CD4-positive, alpha-beta T cell treated with Interleukin-2 at 100 ng/mL for 4 hours (primary cell): ENCODE measurements around the gene TMEM108.

ENCODE experiments used
- DNase-seq: peaks from one replicate; pipeline ENCODE4 v3.0.0-alpha.2; 2020; ENCODE audit warnings: low spot score

TMEM108 gene

GRCh38 chr3:133162670-133163305 lies 124.6 kb downstream of the TMEM108 start:
- no peak for DNase-seq

GRCh38 chr3:133167340-133168024 lies 129.3 kb downstream of the TMEM108 start:
- DNase-seq, result no peak

GRCh38 chr3:133168025-133168401 lies 129.8 kb downstream of the TMEM108 start:
- DNase-seq, result no peak

GRCh38 chr3:133169331-133170068 lies 131.3 kb downstream of the TMEM108 start:
- no peak for DNase-seq

GRCh38 chr3:133171831-133172230 lies 133.6 kb downstream of the TMEM108 start:
- DNase-seq, result no peak

- no peak for DNase-seq
Measured at GRCh38 chr3:133181392-133182150, 143.4 kb downstream of the TMEM108 start.

- DNase-seq, result no peak
Measured at GRCh38 chr3:133187870-133188379, 149.7 kb downstream of the TMEM108 start.

- DNase-seq, result no peak
Measured at GRCh38 chr3:133188996-133189395, 150.8 kb downstream of the TMEM108 start.

- no peak for DNase-seq
Measured at GRCh38 chr3:133189893-133190292, 151.7 kb downstream of the TMEM108 start.

- no peak for DNase-seq
Measured at GRCh38 chr3:133191818-133192217, 153.6 kb downstream of the TMEM108 start.

- no peak for DNase-seq
Measured at GRCh38 chr3:133192363-133192945, 154.3 kb downstream of the TMEM108 start.

- no peak for DNase-seq
Measured at GRCh38 chr3:133192967-133193366, 154.8 kb downstream of the TMEM108 start.

GRCh38 chr3:133196527-133196926 lies 158.3 kb downstream of the TMEM108 start:
- DNase-seq, result no peak

GRCh38 chr3:133197619-133198018 lies 159.4 kb downstream of the TMEM108 start:
- no peak for DNase-seq

- no peak for DNase-seq
Measured at GRCh38 chr3:133206921-133207320, 168.7 kb downstream of the TMEM108 start.

- DNase-seq, result no peak
Measured at GRCh38 chr3:133208184-133208583, 170.0 kb downstream of the TMEM108 start.

GRCh38 chr3:133209871-133210550 lies 171.8 kb downstream of the TMEM108 start:
- DNase-seq, result no peak

- DNase-seq, result no peak
Measured at GRCh38 chr3:133210656-133211055, 172.5 kb downstream of the TMEM108 start.

GRCh38 chr3:133211449-133211848 lies 173.3 kb downstream of the TMEM108 start:
- no peak for DNase-seq

- no peak for DNase-seq
Measured at GRCh38 chr3:133211856-133212255, 173.7 kb downstream of the TMEM108 start.

GRCh38 chr3:133213937-133214336 lies 175.7 kb downstream of the TMEM108 start:
- DNase-seq, result no peak
